B cell (primary cell): ENCODE measurements around the gene CRYBA1.

ENCODE experiments used
- CTCF ChIP-seq: fragments of 200-600 bp; IDR thresholded peaks from one replicate; pipeline ENCODE4 v1.8.0; 2022; ENCODE audit warnings: antibody characterized with exemption, mild to moderate bottlenecking
- EZH2 ChIP-seq: IDR thresholded peaks from 2 replicates; pipeline ENCODE4 v1.6.1; 2012; ENCODE audit warnings: borderline replicate concordance, low read depth, mild to moderate bottlenecking, moderate library complexity, low read length; ENCODE audit not compliant: insufficient read depth, poor library complexity, severe bottlenecking

GRCh38 chr17:29243792-29244191 lies 2.9 kb upstream of the CRYBA1 start:
- TF ChIP-seq EZH2, result no peak
- no peak for TF ChIP-seq CTCF
